KOPT-K1 (cell line): ENCODE results near the gene KCNJ6.
"Not testable (repeated sequence)": the region's sequence is repeated elsewhere in the genome, so short reads cannot be mapped to it uniquely, and the experiment has no call there.

Experiments
- H3K27ac ChIP-seq: fragments of 200-600 bp; sonication (generic); 2 replicates; pipeline ENCODE4 v1.5.1; 2016; ENCODE audit warnings: antibody characterized with exemption, mild to moderate bottlenecking, low read depth, low read length; ENCODE audit not compliant: poor library complexity, severe bottlenecking
- H3K36me3 ChIP-seq: fragments of 200-600 bp; sonication (generic); 2 replicates; pipeline ENCODE4 v1.5.1; 2017; ENCODE audit warnings: antibody characterized with exemption, mild to moderate bottlenecking, low read length, moderate library complexity; ENCODE audit not compliant: insufficient read depth
- H3K9me3 ChIP-seq: fragments of 200-600 bp; sonication (generic); 2 replicates; pipeline ENCODE4 v1.5.1; 2017; ENCODE audit warnings: antibody characterized with exemption, low read length, mild to moderate bottlenecking; ENCODE audit not compliant: insufficient read depth, poor library complexity, severe bottlenecking

KCNJ6 gene

DNA sequence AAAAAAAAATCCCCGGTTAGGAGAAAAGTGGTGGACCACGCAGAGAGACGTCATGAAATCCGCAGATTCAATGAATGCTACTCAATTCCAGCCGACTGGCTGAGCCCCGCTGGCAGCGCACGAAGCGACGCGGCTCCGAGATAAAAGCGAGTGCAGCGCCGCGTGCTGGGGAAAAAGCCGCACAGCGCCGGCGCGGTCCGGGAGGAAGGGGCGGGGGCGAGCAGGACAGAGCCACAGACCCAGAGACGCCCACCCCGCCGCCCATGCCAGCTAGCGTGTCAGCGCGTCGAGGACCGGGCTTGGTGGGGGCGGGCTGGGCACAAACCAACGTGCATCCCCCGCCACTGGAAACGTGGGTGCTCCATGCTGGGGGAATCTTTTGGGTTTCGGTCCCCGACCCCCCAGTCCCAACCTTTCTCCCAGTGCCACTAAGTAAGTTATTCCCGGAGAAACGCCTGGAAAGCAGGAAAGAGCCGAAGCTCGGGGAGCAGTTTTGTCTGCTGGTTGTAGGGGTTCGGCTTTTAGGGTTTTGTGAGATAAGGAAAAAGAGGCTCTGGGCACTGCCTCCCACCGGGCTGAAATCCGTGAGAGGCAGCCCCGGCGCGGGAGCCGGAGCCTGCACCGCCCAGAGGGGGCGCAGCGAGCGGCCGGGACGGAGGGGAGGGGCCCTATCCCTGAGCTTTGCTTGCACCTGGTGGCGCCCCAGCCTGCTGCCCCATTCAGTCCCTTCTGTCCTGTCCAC, at the start of gene KCNJ6:
Gene KCNJ6, minus strand, starts transcription at position 148 of the 742 bp plus-strand sequence. CDS start 75,775 bp downstream, outside the sequence.
- no peak within 1 kb of the TSS for H3K27ac ChIP-seq
- H3K36me3 ChIP-seq, result no peaks in the 10 kb centered on the region
- no peaks in the 10 kb centered on the region for H3K9me3 ChIP-seq

GRCh38 chr21:37965088-37965805, 49.0 kb upstream of the KCNJ6 start:
- Histone ChIP-seq H3K36me3 (no peaks in the 10 kb centered on the region), H3K27ac (no peak overlapping the region), H3K9me3 (no peaks in the 10 kb centered on the region)

DNA sequence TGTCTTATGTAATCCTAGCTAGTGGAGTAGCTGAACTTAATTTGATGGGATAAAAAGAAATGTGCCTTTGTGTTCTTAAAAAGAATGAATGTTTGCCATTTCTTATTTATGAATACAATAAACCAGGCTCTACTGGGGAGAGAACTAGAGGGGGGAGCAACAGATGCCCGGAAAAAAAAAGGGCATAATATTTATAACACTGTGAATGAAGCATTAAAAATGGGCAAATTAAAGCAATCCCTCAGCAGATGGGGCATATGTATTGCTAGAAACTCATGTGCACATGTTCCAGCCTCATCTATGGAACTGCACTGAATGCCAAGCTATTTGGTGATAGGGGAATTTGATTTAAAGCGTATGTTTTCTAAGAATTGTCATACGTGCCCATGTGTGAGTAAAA, 42.3 kb upstream of the KCNJ6 start:
- Histone ChIP-seq H3K9me3 (no peaks in the 10 kb centered on the region), H3K27ac (no peak overlapping the region), H3K36me3 (no peaks in the 10 kb centered on the region)

DNA sequence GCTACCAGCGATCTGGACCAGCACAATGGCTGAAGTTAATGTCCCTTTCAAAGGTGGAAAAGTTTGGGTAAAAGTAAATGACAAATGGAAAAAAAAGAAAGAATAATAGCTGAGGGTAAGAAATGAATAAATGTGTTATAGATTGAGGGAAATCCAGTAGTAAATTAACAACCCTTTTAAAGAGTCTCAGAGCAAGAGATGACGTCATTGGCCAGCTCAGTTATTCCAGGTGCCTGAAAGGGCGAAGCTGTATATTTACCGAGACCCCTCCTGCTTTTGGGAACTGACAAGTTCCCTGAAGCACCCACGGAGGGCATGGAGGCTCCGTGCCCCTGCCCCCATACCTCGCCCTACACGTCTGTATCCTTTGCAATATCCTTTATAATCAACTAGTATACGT, 40.5 kb upstream of the KCNJ6 start:
- Histone ChIP-seq H3K27ac (no peak overlapping the region), H3K36me3 (no peaks in the 10 kb centered on the region), H3K9me3 (no peaks in the 10 kb centered on the region)

DNA sequence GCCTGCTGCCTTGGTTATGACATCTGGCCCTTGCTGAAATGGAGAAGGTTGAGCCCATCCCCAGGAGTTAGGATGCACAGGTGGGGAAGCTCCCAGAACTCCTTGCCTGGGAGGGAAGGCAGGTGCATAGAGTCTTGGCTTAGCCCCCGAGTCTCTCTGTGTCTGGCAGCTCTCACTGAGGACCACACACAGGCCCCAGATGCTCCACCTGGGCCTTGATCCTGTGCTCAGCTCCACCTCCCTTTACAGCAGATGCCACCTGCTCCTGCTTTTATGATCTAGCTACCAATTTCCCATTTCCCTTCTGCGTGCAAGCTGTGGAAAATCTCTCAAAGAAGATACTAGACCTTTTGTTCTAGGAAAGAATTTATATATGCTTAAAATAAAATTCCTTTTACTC, 28.8 kb upstream of the KCNJ6 start:
- Histone ChIP-seq H3K27ac (no peak overlapping the region), H3K36me3 (no peaks in the 10 kb centered on the region), H3K9me3 (no peaks in the 10 kb centered on the region)

GRCh38 chr21:37944496-37944895, 28.2 kb upstream of the KCNJ6 start:
- no peaks in the 10 kb centered on the region for H3K36me3 ChIP-seq
- H3K27ac ChIP-seq, result no peak overlapping the region

DNA sequence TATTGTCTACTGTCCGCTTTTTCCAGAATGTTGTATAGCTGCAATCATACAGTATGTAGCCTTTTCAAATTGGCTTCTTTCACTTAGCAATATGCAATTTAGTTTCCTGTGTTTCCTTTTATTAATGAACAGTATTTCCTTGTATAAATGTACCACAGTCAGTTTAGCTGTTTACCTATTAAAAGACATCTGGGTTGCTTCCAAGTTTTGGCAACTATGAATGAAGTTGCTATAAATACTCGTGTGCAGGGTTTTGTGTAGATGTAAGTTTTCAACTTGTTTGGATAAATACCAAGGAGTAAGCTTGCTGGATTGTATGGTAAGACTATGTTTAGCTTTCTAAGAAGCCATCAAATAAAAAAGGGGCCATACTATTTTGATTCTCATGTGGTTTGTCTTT, 24.4 kb upstream of the KCNJ6 start:
- no peak overlapping the region for H3K27ac ChIP-seq
- H3K9me3 ChIP-seq, result peaks cover 10% of the 10 kb centered on the region
- no peaks in the 10 kb centered on the region for H3K36me3 ChIP-seq

More at GRCh38 chr21:37944496-37944895, 28.2 kb upstream of the KCNJ6 start:
- H3K9me3 ChIP-seq, result peaks cover 4% of the 10 kb centered on the region

- Histone ChIP-seq H3K9me3 (peaks cover 10% of the 10 kb centered on the region), H3K27ac (no peak overlapping the region), H3K36me3 (no peaks in the 10 kb centered on the region)
Measured at GRCh38 chr21:37939838-37940237, 23.6 kb upstream of the KCNJ6 start.

DNA sequence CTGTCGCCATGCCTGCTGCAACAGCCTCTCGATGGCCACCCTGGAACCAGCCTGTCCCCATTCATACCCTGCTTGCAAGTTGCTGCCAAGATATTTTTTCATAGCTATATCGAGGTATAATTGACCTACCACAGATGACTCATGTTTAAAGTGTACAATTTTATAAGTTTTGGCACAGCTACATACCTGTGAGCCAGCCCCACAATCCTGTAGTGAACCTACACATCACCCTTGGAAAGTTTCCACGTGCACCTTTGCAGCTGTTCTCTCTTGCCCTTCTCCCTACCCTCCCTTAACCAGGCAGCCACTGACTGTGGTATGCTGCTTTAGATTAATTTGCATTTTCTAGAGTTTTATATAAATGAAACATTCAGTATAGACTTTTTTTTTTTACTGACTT, 23.0 kb upstream of the KCNJ6 start:
- no peak overlapping the region for H3K27ac ChIP-seq
- H3K36me3 ChIP-seq, result no peaks in the 10 kb centered on the region
- peaks cover 10% of the 10 kb centered on the region for H3K9me3 ChIP-seq

- Histone ChIP-seq H3K27ac (no peak overlapping the region), H3K9me3 (peaks cover 17% of the 10 kb centered on the region), H3K36me3 (no peaks in the 10 kb centered on the region)
Measured at GRCh38 chr21:37937668-37938067, 21.4 kb upstream of the KCNJ6 start.

DNA sequence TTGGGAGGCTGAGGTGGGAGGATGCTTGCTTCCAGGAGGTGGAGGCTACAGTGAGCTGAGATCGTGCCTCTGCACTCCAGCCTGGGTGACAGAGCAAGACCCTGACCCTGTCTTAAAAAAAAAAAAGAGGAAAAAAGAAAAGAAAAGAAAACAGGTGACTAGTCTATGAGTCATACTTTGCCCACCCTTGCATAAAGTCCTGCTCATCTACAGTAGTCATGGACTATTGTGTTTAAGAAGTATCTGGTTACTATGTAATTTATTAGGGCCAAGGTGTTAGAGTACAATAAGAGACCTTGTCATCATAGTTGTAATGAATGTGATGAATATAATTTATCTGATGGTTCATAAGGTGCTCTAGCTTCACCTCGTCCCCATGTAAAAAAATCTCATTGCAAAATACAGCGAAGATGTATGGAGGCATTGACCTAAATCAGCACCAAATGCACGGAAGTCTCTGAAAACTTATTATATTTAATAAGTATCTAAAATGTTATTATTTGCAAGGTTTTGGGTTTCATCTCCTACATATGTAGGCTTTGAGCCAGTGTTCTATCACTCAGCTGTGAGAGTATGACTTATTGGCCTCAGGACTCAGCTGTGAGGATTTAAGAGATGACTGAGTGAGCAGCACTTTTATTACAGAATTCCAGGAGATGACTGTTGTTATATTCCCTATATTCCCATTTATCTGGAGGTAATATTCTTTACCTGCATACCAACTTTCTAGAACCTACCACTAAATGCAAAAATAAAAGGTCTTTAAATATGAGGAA, 19.9 kb upstream of the KCNJ6 start:
- Histone ChIP-seq H3K9me3 (peaks cover 23% of the 10 kb centered on the region), H3K27ac (no peak overlapping the region)

DNA sequence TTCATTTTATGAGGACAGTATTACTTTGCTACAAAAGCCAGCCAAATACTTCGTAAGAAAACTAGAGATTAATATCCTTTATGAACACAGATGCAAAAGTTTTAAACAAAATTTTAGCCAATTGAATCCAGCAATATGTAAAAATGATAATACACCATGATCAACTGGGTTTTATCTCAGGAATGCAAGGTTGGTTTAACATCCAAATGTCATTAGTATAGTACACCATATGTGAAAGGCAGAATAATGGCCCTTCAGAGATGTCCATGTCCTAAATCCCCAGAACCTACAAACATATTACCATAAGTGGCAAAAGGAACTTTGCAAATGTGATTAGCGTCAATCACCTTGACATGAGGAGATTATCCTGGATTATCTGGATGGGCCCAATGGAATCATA, 16.7 kb upstream of the KCNJ6 start:
- peaks cover 13% of the 10 kb centered on the region for H3K9me3 ChIP-seq
- no peak overlapping the region for H3K27ac ChIP-seq
- H3K36me3 ChIP-seq, result no peaks in the 10 kb centered on the region

More for the DNA sequence above, 19.9 kb upstream of the KCNJ6 start:
- no peaks in the 10 kb centered on the region for H3K36me3 ChIP-seq

GRCh38 chr21:37927711-37928110, 11.5 kb upstream of the KCNJ6 start:
- peaks cover 7% of the 10 kb centered on the region for H3K9me3 ChIP-seq
- H3K36me3 ChIP-seq, result no peaks in the 10 kb centered on the region
- H3K27ac ChIP-seq, result no peak overlapping the region

GRCh38 chr21:37921091-37921490, 4.8 kb upstream of the KCNJ6 start:
- Histone ChIP-seq H3K27ac (no peak overlapping the region), H3K9me3 (no peaks in the 10 kb centered on the region), H3K36me3 (no peaks in the 10 kb centered on the region)

- not testable (repeated sequence) for H3K9me3 ChIP-seq, H3K27ac ChIP-seq, H3K36me3 ChIP-seq
Measured at GRCh38 chr21:37920302-37920701, 4.0 kb upstream of the KCNJ6 start.
